GDM1 (cell line): ENCODE data around the gene KCNIP1.

Experiments
- DNase-seq: peaks from one replicate; lab custom pipeline; 2025; lab: John Stamatoyannopoulos, UW

KCNIP1 gene

GRCh38 chr5:170503990-170504596 lies at the start of gene KCNIP1:
Gene KCNIP1 (plus strand): TSS chr5:170504020.
- DNase-seq: no peak

- DNase-seq: no peak
Observed at GRCh38 chr5:170463426-170463825, 40.4 kb upstream of the KCNIP1 start.

- no peak for DNase-seq
Observed at GRCh38 chr5:170464280-170465127, 39.3 kb upstream of the KCNIP1 start.

- DNase-seq: no peak
Observed at GRCh38 chr5:170466553-170466952, 37.3 kb upstream of the KCNIP1 start.

GRCh38 chr5:170466988-170467707 lies 36.7 kb upstream of the KCNIP1 start:
- peak; percentile 35 for DNase-seq

- DNase-seq: no peak
Observed at GRCh38 chr5:170468633-170469285, 35.1 kb upstream of the KCNIP1 start.

GRCh38 chr5:170469414-170469813 lies 34.4 kb upstream of the KCNIP1 start:
- DNase-seq: no peak

GRCh38 chr5:170470275-170470674 lies 33.5 kb upstream of the KCNIP1 start:
- DNase-seq: no peak

GRCh38 chr5:170470808-170471404 lies 32.9 kb upstream of the KCNIP1 start:
- DNase-seq: no peak

GRCh38 chr5:170471551-170472178 lies 32.2 kb upstream of the KCNIP1 start:
- peak; percentile 45 for DNase-seq

GRCh38 chr5:170473642-170474041 lies 30.2 kb upstream of the KCNIP1 start:
- DNase-seq: no peak

GRCh38 chr5:170474489-170475274 lies 29.1 kb upstream of the KCNIP1 start:
- no peak for DNase-seq

- DNase-seq: peak; percentile 76
Observed at GRCh38 chr5:170475294-170476000, 28.4 kb upstream of the KCNIP1 start.

- no peak for DNase-seq
Observed at GRCh38 chr5:170476704-170477103, 27.1 kb upstream of the KCNIP1 start.

- no peak for DNase-seq
Observed at GRCh38 chr5:170477906-170478305, 25.9 kb upstream of the KCNIP1 start.

- DNase-seq: no peak
Observed at GRCh38 chr5:170478306-170478705, 25.5 kb upstream of the KCNIP1 start.

GRCh38 chr5:170479484-170479883 lies 24.3 kb upstream of the KCNIP1 start:
- no peak for DNase-seq

- no peak for DNase-seq
Observed at GRCh38 chr5:170480260-170480659, 23.6 kb upstream of the KCNIP1 start.

- DNase-seq: no peak
Observed at GRCh38 chr5:170481849-170482248, 22.0 kb upstream of the KCNIP1 start.

- DNase-seq: no peak
Observed at GRCh38 chr5:170482511-170482910, 21.3 kb upstream of the KCNIP1 start.
